ENCODE data around the gene HAND2. TPM values are rescaled to one million over a fixed set of nuclear protein-coding genes. Genes with fewer than 3 reads are reported as not detected.

HAND2 gene
- total RNA-seq, 1 experiment from 2014 or later, result 0.31 TPM

- Histone ChIP-seq H3K4me3 (ENCODE audit: low read depth in 2 of 2, low read length in 2 of 2) (peak overlapping the region; percentile 26 to 43), H3K9me3 (ENCODE audit: control insufficient read depth, insufficient read depth, low read depth, low read length) (no peaks in the 10 kb centered on the region), H3K36me3 (ENCODE audit: control insufficient read depth, insufficient read depth, low read length) (no peaks in the 10 kb centered on the region), H3K27me3 (ENCODE audit: control insufficient read depth, insufficient read depth, low read length) (peaks cover 23% of the 10 kb centered on the region), H3K4me1 (ENCODE audit: control insufficient read depth, insufficient read depth, low read length) (no peaks in the 10 kb centered on the region), H3K27ac (ENCODE audit: low read length) (no peak overlapping the region)
- ATAC-seq (peak; percentile 60; the same call in 1 of the 2 replicates), DNase-seq (ENCODE audit: low read depth, low spot score) (no peak)
- no peak for TF ChIP-seq CTCF (IDR thresholded peaks at IDR 0.05)
- no peak for TF ChIP-seq REST (IDR thresholded peaks at IDR 0.05; ENCODE audit: insufficient read depth in 1 of 2, low read depth in 2 of 2, low read length in 1 of 2)
- TF ChIP-seq SIN3A (IDR thresholded peaks at IDR 0.05; ENCODE audit: borderline replicate concordance, insufficient read depth, low read depth, low read length), result no peak
- in situ Hi-C loops (cut with HindIII; ENCODE audit: low pct_unique_long_range_greater_than_20kb, low sequenced_read_pairs), result no loop called here
- intact Hi-C loops (cut with micrococcal nuclease; ENCODE audit: unreplicated experiment), result no loop called here
- no TSS peak for BruUV-seq (replicated peaks)
- CTCF ChIA-PET, result interaction anchor here (0.6 kb wide), 1 partner anchor 9 kb away, joined by 8 read pairs; the partner anchor contains the start of gene HAND2
- POLR2A ChIA-PET, result no interaction called here
Measured at GRCh38 chr4:173538909-173539445, 8.9 kb upstream of the HAND2 start.

- BruUV-seq (replicated peaks), result no TSS peak
- no peaks in the 10 kb centered on the region for H3K36me3 ChIP-seq (ENCODE audit: control insufficient read depth, insufficient read depth, low read length)
- peaks cover 23% of the 10 kb centered on the region for H3K27me3 ChIP-seq (ENCODE audit: control insufficient read depth, insufficient read depth, low read length)
- ATAC-seq (peak; percentile 38), DNase-seq (ENCODE audit: low read depth, low spot score) (no peak)
- intact Hi-C loops (cut with micrococcal nuclease; ENCODE audit: unreplicated experiment), result no loop called here
- in situ Hi-C loops (cut with HindIII; ENCODE audit: low pct_unique_long_range_greater_than_20kb, low sequenced_read_pairs), result no loop called here
- TF ChIP-seq TCF7L2 (IDR thresholded peaks at IDR 0.05; ENCODE audit: low read depth, low read length), result no peak
- TF ChIP-seq POLR2AphosphoS5 (IDR thresholded peaks at IDR 0.05; ENCODE audit: low read depth, low read length), result no peak
- H3K27ac ChIP-seq (ENCODE audit: low read length), result no peak overlapping the region
- peak overlapping the region; percentile 26 to 43 for H3K4me3 ChIP-seq (ENCODE audit: low read depth in 2 of 2, low read length in 2 of 2)
- CTCF ChIA-PET, result interaction anchor here (0.6 kb wide), 1 partner anchor 8 kb away, joined by 8 read pairs; the partner anchor contains the start of gene HAND2
- H3K9me3 ChIP-seq (ENCODE audit: control insufficient read depth, insufficient read depth, low read depth, low read length), result no peaks in the 10 kb centered on the region
- POLR2A ChIA-PET, result no interaction called here
- H3K4me1 ChIP-seq (ENCODE audit: control insufficient read depth, insufficient read depth, low read length), result no peaks in the 10 kb centered on the region
Measured at GRCh38 chr4:173538148-173538908, 8.3 kb upstream of the HAND2 start.

GRCh38 chr4:173537613-173538147 is 7.7 kb upstream of the HAND2 start:
- no TSS peak for BruUV-seq (replicated peaks)
- Histone ChIP-seq H3K4me1 (ENCODE audit: control insufficient read depth, insufficient read depth, low read length) (no peaks in the 10 kb centered on the region), H3K27me3 (ENCODE audit: control insufficient read depth, insufficient read depth, low read length) (peaks cover 23% of the 10 kb centered on the region), H3K9me3 (ENCODE audit: control insufficient read depth, insufficient read depth, low read depth, low read length) (no peaks in the 10 kb centered on the region), H3K27ac (ENCODE audit: low read length) (no peak overlapping the region), H3K4me3 (ENCODE audit: low read depth in 2 of 2, low read length in 2 of 2) (peak overlapping the region in 1 of 2 experiments; percentile 4; a peak in 1 of 4 replicates), H3K36me3 (ENCODE audit: control insufficient read depth, insufficient read depth, low read length) (no peaks in the 10 kb centered on the region)
- no peak for DNase-seq (ENCODE audit: low read depth, low spot score)
- in situ Hi-C loops (cut with HindIII; ENCODE audit: low pct_unique_long_range_greater_than_20kb, low sequenced_read_pairs) (no loop called here), intact Hi-C loops (cut with micrococcal nuclease; ENCODE audit: unreplicated experiment) (no loop called here)
- CTCF ChIA-PET, result no interaction called here
- ATAC-seq, result no peak
- POLR2A ChIA-PET, result no interaction called here
- no peak for TF ChIP-seq REST (IDR thresholded peaks at IDR 0.05; ENCODE audit: insufficient read depth in 1 of 2, low read depth in 2 of 2, low read length in 1 of 2)
- TF ChIP-seq TCF7L2 (IDR thresholded peaks at IDR 0.05; ENCODE audit: low read depth, low read length), result no peak
- no peak for TF ChIP-seq POLR2AphosphoS5 (IDR thresholded peaks at IDR 0.05; ENCODE audit: low read depth, low read length)
- TF ChIP-seq SIN3A (IDR thresholded peaks at IDR 0.05; ENCODE audit: borderline replicate concordance, insufficient read depth, low read depth, low read length), result no peak
- TF ChIP-seq CTCF (IDR thresholded peaks at IDR 0.05), result no peak
